K562 (cell line): ENCODE data around the gene ERC2. TPM values are rescaled to one million over a fixed set of nuclear protein-coding genes. Genes with fewer than 3 reads are reported as not detected.

Experiments
- ATAC-seq: fragments of 200-7000 bp; cut with Tn5 transposase; 3 replicates; pipeline ENCODE4 v1.9.1; 2020; ENCODE audit warnings: moderate library complexity
- BruUV-seq: library from RNA; stranded (reverse); fragments of 400-500 nt; replicated peaks from 2 replicates; lab custom pipeline; 2021; lab: Mats Ljungman, UMichigan
- CTCF ChIA-PET: fragments of 300-600 bp; formaldehyde crosslinking; extraction: SDS; loops from one replicate; lab custom pipeline; 2021; ENCODE audit warnings: low intra/inter-chr PET ratio; lab: Yijun Ruan, JAX
- POLR2A ChIA-PET: fragments of 300-600, 350-650 bp; sonication (Branson Sonifier 250); formaldehyde crosslinking; extraction: SDS; loops from one replicate; lab custom pipeline; 2021; ENCODE audit warnings: antibody characterized with exemption, inconsistent platforms; lab: Yijun Ruan, JAX
- DNase-seq, 4 experiments: peaks; one replicate each; pipeline versions ENCODE4 v3.0.0 to v3.0.0-alpha.2; 2011 to 2018; ENCODE audit warnings: low spot score in 3 of 4, mixed read lengths in 3 of 4; ENCODE audit errors: extremely low read depth in 1 of 4
- FAIRE-seq: peaks from 2 replicates; lab custom pipeline; 2011; peaks lifted over from hg19 to GRCh38; lab: Jason Lieb, UNC
- H2AFZ ChIP-seq: 2 replicates; pipeline ENCODE4 v1.6.0; 2011; ENCODE audit warnings: low read depth, low read length, control low read depth, inconsistent platforms
- H3K27ac ChIP-seq: fragments of 200-600 bp; 3 replicates; pipeline ENCODE4 v1.8.0; 2011; ENCODE audit warnings: low read depth, mild to moderate bottlenecking, control low read depth, inconsistent platforms, low read length, moderate library complexity, mixed read lengths; ENCODE audit errors: extremely low read depth
- H3K27me3 ChIP-seq, 2 experiments: fragments of 300-600 bp in 1 of 2; 2 replicates in 1 of 2; 3 replicates in 1 of 2; pipeline versions ENCODE4 v1.6.0 to v1.8.0; 2011; ENCODE audit warnings: inconsistent platforms in 2 of 2, low read length in 2 of 2, mild to moderate bottlenecking in 1 of 2, mixed read lengths in 1 of 2, moderate library complexity in 1 of 2; ENCODE audit not compliant: control insufficient read depth in 2 of 2, insufficient read depth in 2 of 2
- H3K36me3 ChIP-seq: fragments of 300-600 bp; 3 replicates; pipeline ENCODE4 v1.8.0; 2011; ENCODE audit warnings: mild to moderate bottlenecking, low read length, inconsistent platforms; ENCODE audit not compliant: control insufficient read depth, insufficient read depth
- H3K4me1 ChIP-seq, 2 experiments: fragments of 200-600 bp in 1 of 2; replicated peaks in 1 of 2; 2 replicates in 1 of 2; 3 replicates in 1 of 2; pipeline versions ENCODE4 v1.5.1 to v1.8.0; 2011; ENCODE audit warnings: inconsistent platforms in 2 of 2, low read length in 2 of 2, mild to moderate bottlenecking in 1 of 2, mixed read lengths in 1 of 2, moderate library complexity in 1 of 2; ENCODE audit not compliant: control insufficient read depth in 2 of 2, insufficient read depth in 2 of 2
- H3K4me2 ChIP-seq: 2 replicates; pipeline ENCODE4 v1.6.1; 2011; ENCODE audit warnings: low read length, control low read depth, inconsistent platforms, mixed read lengths; ENCODE audit not compliant: insufficient read depth
- H3K4me3 ChIP-seq: fragments of 200-600 bp; sonication (generic), shearing (Covaris generic); 2 replicates; pipeline ENCODE4 v1.5.1; 2016; ENCODE audit warnings: control low read depth, inconsistent platforms
- H3K79me2 ChIP-seq: fragments of 200-600 bp; 3 replicates; pipeline ENCODE4 v1.8.0; 2011; ENCODE audit warnings: low read length, inconsistent platforms; ENCODE audit not compliant: control insufficient read depth, insufficient read depth
- H3K9ac ChIP-seq, 2 experiments: 2 replicates each; pipeline versions ENCODE4 v1.6.0 to v1.6.1; 2011; ENCODE audit warnings: low read depth in 2 of 2, low read length in 2 of 2, control low read depth in 1 of 2, inconsistent platforms in 1 of 2, mild to moderate bottlenecking in 1 of 2, mixed read lengths in 1 of 2; ENCODE audit not compliant: insufficient read depth in 1 of 2
- H3K9me1 ChIP-seq: one replicate; pipeline ENCODE4 v1.6.0; 2011; ENCODE audit warnings: inconsistent platforms, mild to moderate bottlenecking, low read length, moderate library complexity; ENCODE audit not compliant: control insufficient read depth, insufficient read depth
- H3K9me3 ChIP-seq: replicated peaks from 2 replicates; pipeline ENCODE4 v1.5.1; 2011; ENCODE audit warnings: low read depth, low read length, inconsistent platforms; ENCODE audit not compliant: control insufficient read depth, insufficient read depth
- H4K20me1 ChIP-seq: replicated peaks from 2 replicates; pipeline ENCODE4 v1.6.1; 2011; ENCODE audit warnings: low read length, inconsistent platforms, mixed read lengths; ENCODE audit not compliant: control insufficient read depth, insufficient read depth
- ATF7 ChIP-seq: fragments of 450-650 bp; IDR thresholded peaks from 2 replicates; pipeline ENCODE4 v1.7.1; 2014; ENCODE audit warnings: mild to moderate bottlenecking, moderate library complexity
- CHD4 ChIP-seq: fragments of 200-600 bp; sonication (generic); IDR thresholded peaks from 3 replicates; pipeline ENCODE4 v1.6.1; 2012; ENCODE audit warnings: low read depth, mild to moderate bottlenecking, mixed read lengths, low read length, inconsistent platforms; ENCODE audit not compliant: insufficient read depth, insufficient replicate concordance, poor library complexity, severe bottlenecking
- LARP7 ChIP-seq: fragments of 450-650 bp; IDR thresholded peaks from 2 replicates; pipeline ENCODE4 v1.6.1; 2016
- MEF2A ChIP-seq: IDR thresholded peaks from 2 replicates; pipeline ENCODE4 v1.6.1; 2011; ENCODE audit warnings: low read depth, mild to moderate bottlenecking, low read length, moderate library complexity; ENCODE audit not compliant: control insufficient read depth
- NCOA2 ChIP-seq, 2 experiments: fragments of 450-650 bp; IDR thresholded peaks; 2 replicates each; pipeline ENCODE4 v1.6.1; 2018; ENCODE audit warnings: mild to moderate bottlenecking in 2 of 2, moderate library complexity in 1 of 2; ENCODE audit not compliant: partially characterized antibody in 2 of 2
- RUNX1 ChIP-seq: sonication (generic); IDR thresholded peaks from 2 replicates; pipeline ENCODE4 v1.6.1; 2016; ENCODE audit warnings: antibody characterized with exemption, low read depth
- SRF ChIP-seq, 2 experiments: fragments of 250-450, 450-650 bp in 1 of 2; sonication (Bioruptor Pico) in 1 of 2; sonication (generic) in 1 of 2; formaldehyde crosslinking; IDR thresholded peaks; 2 replicates each; pipeline versions ENCODE4 v1.5.0 to v1.5.1; 2020 to 2022; ENCODE audit warnings: mild to moderate bottlenecking in 1 of 2, missing genetic modification reagents in 1 of 2
- ZNF311 ChIP-seq: fragments of 250-450 bp; sonication (Bioruptor Pico); IDR thresholded peaks from 2 replicates; pipeline ENCODE4 v1.4.0; 2020; ENCODE audit warnings: mild to moderate bottlenecking, moderate library complexity
- ZNF830 ChIP-seq: fragments of 250-450 bp; sonication (Bioruptor Pico); IDR thresholded peaks from 2 replicates; pipeline ENCODE4 v1.5.0; 2021; ENCODE audit warnings: mild to moderate bottlenecking
- WGBS: fragments of 100-300 bp; shearing (Covaris generic); methylation state at CpG from one replicate; pipeline ENCODE4 v1.1.6; 2016; ENCODE audit warnings: low coverage, mixed read lengths; ENCODE audit not compliant: insufficient coverage; ENCODE audit errors: missing lambda C conversion rate; 5-methylcytosine and 5-hydroxymethylcytosine counted together
- in situ Hi-C: fragments of 300-500 bp; cut with MboI; formaldehyde crosslinking; loops from 4 replicates; pipeline ENCODE4 v1.15.0; 2018; ENCODE audit warnings: inconsistent platforms, mixed read lengths
- intact Hi-C: fragments of 100-400 bp; cut with micrococcal nuclease; formaldehyde crosslinking; loops from 2 replicates; pipeline ENCODE4 v1.14.2; 2022
- polyA plus RNA-seq, 8 experiments: library from polyadenylated mRNA; depleted of rRNA in 4 of 8; stranded (reverse) in 5 of 8; unstranded in 3 of 8; fragments of >200 nt; fragmentation: Nextera tagmentation in 2 of 8; fragmentation: Illumina TruSeq in 1 of 8; extraction: Ambion mirVana in 2 of 8; extraction: Trizol in 1 of 8; gene quantifications; 2 replicates each; pipeline versions ENCODE4 v1.2.1 to v1.2.3, GENCODE V29; 2011 to 2014; ENCODE audit warnings: inconsistent platforms in 1 of 8, missing spikeins in 1 of 8
- total RNA-seq, 7 experiments: library from RNA; depleted of rRNA in 6 of 7; stranded (reverse); fragments of >200 nt in 6 of 7; fragmentation: Illumina TruSeq in 2 of 7; extraction: Trizol in 2 of 7; gene quantifications; 2 replicates each; pipeline versions ENCODE4 v1.2.1 to v1.2.3, GENCODE V29; 2011 to 2021; ENCODE audit warnings: low replicate concordance in 1 of 7
- TF ChIP-seq, protein P1 (sequence below): fragments of 450-650 bp; IDR thresholded peaks from 2 replicates; pipeline ENCODE4 v1.6.1; 2016; ENCODE audit warnings: borderline replicate concordance

The ERC2 gene
- total and polyA plus RNA-seq, 9 of the 15 experiments (the other 6 are each of a cell fraction or from before 2014, with no cell fraction given) = 0.04 to 0.18 (median 0.07) TPM; not detected in 2

- TF ChIP-seq RUNX1 = no peak
- TF ChIP-seq SRF (CRISPR knock-in tag; IDR thresholded peaks at IDR 0.05) = no peak
- TF ChIP-seq MEF2A = no peak
- TF ChIP-seq, protein P1, sequence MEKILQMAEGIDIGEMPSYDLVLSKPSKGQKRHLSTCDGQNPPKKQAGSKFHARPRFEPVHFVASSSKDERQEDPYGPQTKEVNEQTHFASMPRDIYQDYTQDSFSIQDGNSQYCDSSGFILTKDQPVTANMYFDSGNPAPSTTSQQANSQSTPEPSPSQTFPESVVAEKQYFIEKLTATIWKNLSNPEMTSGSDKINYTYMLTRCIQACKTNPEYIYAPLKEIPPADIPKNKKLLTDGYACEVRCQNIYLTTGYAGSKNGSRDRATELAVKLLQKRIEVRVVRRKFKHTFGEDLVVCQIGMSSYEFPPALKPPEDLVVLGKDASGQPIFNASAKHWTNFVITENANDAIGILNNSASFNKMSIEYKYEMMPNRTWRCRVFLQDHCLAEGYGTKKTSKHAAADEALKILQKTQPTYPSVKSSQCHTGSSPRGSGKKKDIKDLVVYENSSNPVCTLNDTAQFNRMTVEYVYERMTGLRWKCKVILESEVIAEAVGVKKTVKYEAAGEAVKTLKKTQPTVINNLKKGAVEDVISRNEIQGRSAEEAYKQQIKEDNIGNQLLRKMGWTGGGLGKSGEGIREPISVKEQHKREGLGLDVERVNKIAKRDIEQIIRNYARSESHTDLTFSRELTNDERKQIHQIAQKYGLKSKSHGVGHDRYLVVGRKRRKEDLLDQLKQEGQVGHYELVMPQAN = no peak
These were observed 374.1 kb downstream of the ERC2 start (continued) for GRCh38 chr3:56094170-56094569.

DNA sequence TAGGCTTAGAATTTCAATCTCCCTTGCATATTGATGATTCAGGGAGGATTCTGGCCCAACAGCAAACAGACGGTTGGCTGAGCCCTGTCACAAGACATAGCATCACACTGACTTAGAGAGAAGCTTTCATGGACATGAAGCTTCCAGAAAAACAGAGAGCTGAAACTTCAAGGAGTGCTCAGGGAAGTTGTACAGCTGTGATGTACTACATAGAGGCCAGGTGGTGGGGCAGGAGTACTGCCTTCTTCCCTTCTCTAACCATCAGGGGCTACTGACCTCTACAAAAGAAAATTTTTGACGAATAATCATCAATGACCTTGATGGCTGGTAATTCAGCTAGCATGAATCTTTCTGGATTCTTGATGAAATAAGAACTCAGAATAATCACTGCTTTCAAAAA lies 378.5 kb downstream of the ERC2 start:
- FAIRE-seq = no peak
- Histone ChIP-seq H3K9me3 (no peaks in the 10 kb centered on the region), H3K9ac (no peak overlapping the region), H3K27ac (no peak overlapping the region), H3K9me1 (no peaks in the 10 kb centered on the region), H4K20me1 (no peaks in the 10 kb centered on the region), H3K4me2 (no peak overlapping the region), H3K4me3 (no peak overlapping the region), H2AFZ (no peak overlapping the region), H3K79me2 (no peaks in the 10 kb centered on the region), H3K27me3 (no peaks in the 10 kb centered on the region), H3K4me1 (no peaks in the 10 kb centered on the region), H3K36me3 (no peaks in the 10 kb centered on the region)
- intact Hi-C loops (no loop called here), in situ Hi-C loops (no loop called here)
- 0% methylated on average over 2 of the region's 2 CpGs for WGBS
- no TSS peak for BruUV-seq
- TF ChIP-seq ZNF830 (CRISPR knock-in tag) (no peak), NCOA2 (IDR thresholded peaks at IDR 0.05; ENCODE audit: partially characterized antibody in 2 of 2) (no peak), LARP7 (no peak), ZNF311 (CRISPR knock-in tag) (no peak), CHD4 (no peak), ATF7 (no peak)
- no peak for DNase-seq
- ChIA-PET CTCF (no interaction called here), POLR2A (interaction anchor here (1.0 kb wide), 1 partner anchor 12 kb away, joined by 3 read pairs; no protein-coding TSS in a partner anchor)
- no peak for ATAC-seq
